Gastrocnemius medialis (tissue), 4 donors: ENCODE measurements around the gene SSBP3. TPM values are rescaled to one million over a fixed set of nuclear protein-coding genes. Genes with fewer than 3 reads are reported as not detected.

ENCODE experiments used
- ATAC-seq, 2 donors: fragments of 150-250 bp; one replicate each; pipeline ENCODE4 v1.9.1; 2016
- DNase-seq, 2 donors: peaks; one replicate each; pipeline ENCODE4 v3.0.0-alpha.2; 2019
- H3K27ac ChIP-seq, 4 donors: fragments of 200-600 bp; sonication (generic); 1 replicate in 1 of 4; 2 replicates in 3 of 4; pipeline ENCODE4 v1.5.1; 2016 to 2018; ENCODE audit warnings: mild to moderate bottlenecking in 2 of 4, moderate library complexity in 1 of 4
- H3K27me3 ChIP-seq, 3 donors: fragments of 200-600 bp; sonication (generic) in 2 of 3; 1 replicate in 1 of 3; 2 replicates in 2 of 3; pipeline versions ENCODE4 v1.5.1 to v1.6.0; 2016 to 2019; ENCODE audit warnings: mild to moderate bottlenecking in 1 of 3, moderate library complexity in 1 of 3
- H3K36me3 ChIP-seq, 2 donors: fragments of 200-600 bp; sonication (generic) in 1 of 2; one replicate each; pipeline ENCODE4 v1.5.1; 2017 to 2018
- H3K4me1 ChIP-seq, 2 donors: fragments of 200-600 bp; sonication (generic) in 1 of 2; one replicate each; pipeline ENCODE4 v1.5.1; 2016 to 2017; ENCODE audit warnings: mild to moderate bottlenecking in 2 of 2
- H3K4me3 ChIP-seq, 4 donors: fragments of 200-600 bp; sonication (generic) in 3 of 4; 1 replicate in 1 of 4; 2 replicates in 3 of 4; pipeline ENCODE4 v1.5.1; 2016 to 2019; ENCODE audit warnings: mild to moderate bottlenecking in 2 of 4
- H3K9me3 ChIP-seq, 3 donors: fragments of 200-600 bp; sonication (generic) in 2 of 3; 1 replicate in 1 of 3; 2 replicates in 2 of 3; pipeline ENCODE4 v1.5.1; 2016 to 2019
- CTCF ChIP-seq, 5 experiments: fragments of 450-650 bp in 3 of 5; fragments of 200-600 bp in 2 of 5; sonication (generic) in 2 of 5; IDR thresholded peaks in 4 of 5; conservative IDR thresholded peaks in 1 of 5; 1 replicate in 4 of 5; 2 replicates in 1 of 5; pipeline ENCODE4 v1.5.1; 2016 to 2019; ENCODE audit warnings: antibody characterized with exemption in 5 of 5, mild to moderate bottlenecking in 3 of 5, moderate library complexity in 3 of 5
- POLR2A ChIP-seq, 2 donors: fragments of 450-650 bp; IDR thresholded peaks; one replicate each; pipeline ENCODE4 v1.6.1; 2017; ENCODE audit warnings: antibody characterized with exemption in 2 of 2, mild to moderate bottlenecking in 2 of 2, moderate library complexity in 2 of 2
- in situ Hi-C, 4 donors: fragments of 200-750 bp; cut with MboI; loops; one replicate each; pipeline versions ENCODE4 v1.15.0 to v1.8.0; 2017; ENCODE audit warnings: low sequenced_read_pairs in 4 of 4
- intact Hi-C: fragments of 100-400 bp; cut with DNase I; formaldehyde crosslinking; loops from one replicate; pipeline ENCODE4 v1.15.1; 2023; ENCODE audit warnings: low total_unique reads
- total RNA-seq, 4 donors: library from RNA; depleted of rRNA; stranded (reverse); fragments of >200 nt; gene quantifications; one replicate each; pipeline versions ENCODE4 v1.1.0 to v1.2.3, GENCODE V29; 2016

SSBP3 gene
- total RNA-seq, 4 donors from 2014 or later = 3.6 to 21.0 (median 14.9) TPM

DNA sequence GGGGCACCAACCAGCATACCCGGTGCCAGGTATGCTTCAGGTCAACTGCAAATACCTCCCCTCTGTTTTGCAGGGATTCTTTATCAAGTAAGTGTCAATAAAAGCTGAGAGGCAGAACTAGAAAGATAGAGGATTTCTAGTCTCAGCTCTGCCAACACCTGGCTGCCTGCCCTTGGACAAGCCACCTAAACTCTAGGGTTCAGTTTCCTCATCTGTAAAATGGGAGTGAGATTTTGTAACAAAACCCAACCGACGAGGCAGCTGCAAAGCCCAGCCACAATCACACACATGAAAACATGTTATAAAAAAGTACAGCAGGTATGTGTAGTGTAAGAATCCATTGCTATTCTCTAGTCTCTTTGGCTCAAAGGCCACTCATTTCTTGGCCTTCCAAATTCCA, 8.2 kb downstream of the SSBP3 start:
- intact Hi-C loops = no loop called here
- Histone ChIP-seq H3K4me3 (no peak overlapping the region), H3K27ac (peak overlapping the region; percentile 79 to 89 (median 84)), H3K36me3 (peaks cover 0 to 18% of the 10 kb centered on the region in 2 donors), H3K9me3 (no peaks in the 10 kb centered on the region), H3K27me3 (no peaks in the 10 kb centered on the region), H3K4me1 (peaks cover 88 to 92% of the 10 kb centered on the region in 2 donors)
- TF ChIP-seq POLR2A (IDR thresholded peaks at IDR 0.05) (no peak), CTCF (IDR thresholded peaks at IDR 0.05 in 4 of 5, conservative IDR thresholded peaks at IDR 0.05 in 1 of 5) (no peak)
- no peak for ATAC-seq
- no peak for DNase-seq
- in situ Hi-C loops = loop anchor here in 1 of 4 donors (10.0 kb wide), 1 partner anchor 123 kb away; no protein-coding TSS in a partner anchor

DNA sequence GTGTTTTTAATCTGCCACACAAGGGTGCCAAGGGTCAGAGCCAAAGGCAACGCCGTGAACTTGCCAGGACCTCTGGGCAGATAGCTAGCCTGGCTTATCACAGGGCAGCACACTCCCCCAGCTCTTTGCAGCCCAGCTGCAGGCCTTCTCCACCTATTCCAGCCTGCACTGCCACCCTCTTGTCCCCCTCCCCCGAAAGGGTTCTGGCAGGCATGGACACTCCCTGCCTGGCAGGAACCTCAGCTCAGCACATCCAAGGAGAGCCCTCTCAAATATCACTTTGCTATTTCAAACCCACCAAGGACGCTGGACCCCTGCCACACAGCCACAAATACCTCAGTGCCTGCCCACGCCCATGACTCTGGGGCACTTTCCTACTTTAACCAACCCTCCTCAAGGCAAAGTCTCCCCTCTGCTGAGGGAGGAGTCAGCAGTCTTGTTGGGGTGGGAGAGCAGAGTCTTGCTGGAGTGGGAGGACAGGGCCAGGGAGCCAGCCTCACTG, 9.1 kb downstream of the SSBP3 start:
- Histone ChIP-seq H3K4me3 (peak overlapping the region in 1 of 4 donors; percentile 6), H3K9me3 (no peaks in the 10 kb centered on the region), H3K27me3 (no peaks in the 10 kb centered on the region), H3K36me3 (peaks cover 0 to 18% of the 10 kb centered on the region in 2 donors), H3K4me1 (peaks cover 88 to 92% of the 10 kb centered on the region in 2 donors), H3K27ac (peak overlapping the region; percentile 79 to 89 (median 84))
- intact Hi-C loops (no loop called here), in situ Hi-C loops (loop anchor here in 1 of 4 donors (10.0 kb wide), 1 partner anchor 122 kb away; no protein-coding TSS in a partner anchor)
- DNase-seq (peak; percentile 44 to 89), ATAC-seq (peak; percentile 27 to 81)
- TF ChIP-seq POLR2A (IDR thresholded peaks at IDR 0.05) (no peak), CTCF (IDR thresholded peaks at IDR 0.05 in 4 of 5, conservative IDR thresholded peaks at IDR 0.05 in 1 of 5) (no peak)

- intact Hi-C loops = no loop called here
- DNase-seq (no peak), ATAC-seq (peak in 1 of 2 donors; percentile 38)
- H3K9me3 ChIP-seq = no peaks in the 10 kb centered on the region
- H3K27me3 ChIP-seq = no peaks in the 10 kb centered on the region
- H3K36me3 ChIP-seq = peaks cover 0 to 18% of the 10 kb centered on the region in 2 donors
- in situ Hi-C loops = loop anchor here in 1 of 4 donors (10.0 kb wide), 1 partner anchor 122 kb away; no protein-coding TSS in a partner anchor
- peaks cover 89 to 92% of the 10 kb centered on the region in 2 donors for H3K4me1 ChIP-seq
- peak overlapping the region; percentile 79 to 89 (median 84) for H3K27ac ChIP-seq
- no peak for TF ChIP-seq CTCF (IDR thresholded peaks at IDR 0.05 in 4 of 5, conservative IDR thresholded peaks at IDR 0.05 in 1 of 5)
- TF ChIP-seq POLR2A (IDR thresholded peaks at IDR 0.05) = no peak
- H3K4me3 ChIP-seq = peak overlapping the region in 2 of 4 donors; percentile 2 to 6
These were observed 9.8 kb downstream of the SSBP3 start for GRCh38 chr1:54396261-54396933.

DNA sequence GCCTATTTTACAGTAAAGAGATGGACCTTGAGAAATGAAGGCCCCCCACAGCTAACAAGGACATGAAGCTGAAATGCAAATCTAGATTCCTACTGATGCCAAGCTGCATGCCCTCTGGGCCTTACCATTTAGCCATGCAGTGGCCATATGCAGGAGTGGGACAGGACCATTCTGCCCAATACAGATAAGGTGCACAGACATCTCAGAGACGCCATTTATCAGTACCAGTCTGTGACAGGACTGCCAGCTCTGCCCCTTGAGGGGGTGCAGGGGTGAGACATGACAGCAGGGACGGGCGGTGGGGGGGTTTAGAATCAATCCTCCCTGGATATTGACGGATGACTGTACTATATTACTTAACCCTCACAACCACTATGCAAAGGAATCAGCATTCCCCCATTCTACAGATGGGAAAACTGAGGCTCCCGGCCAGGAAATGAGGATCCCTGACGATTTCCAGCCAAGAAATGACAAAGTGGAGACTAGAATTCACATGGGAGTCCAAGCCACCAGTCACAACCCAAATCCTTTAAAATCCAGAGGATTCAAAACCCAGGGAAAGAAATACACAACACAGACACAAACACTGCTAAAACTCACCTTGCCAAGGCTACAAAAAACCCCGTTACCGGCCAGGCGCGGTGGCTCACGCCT, 10.8 kb downstream of the SSBP3 start:
- no peak for ATAC-seq
- Histone ChIP-seq H3K27me3 (no peaks in the 10 kb centered on the region), H3K36me3 (peaks cover 0 to 17% of the 10 kb centered on the region in 2 donors), H3K4me3 (no peak overlapping the region), H3K9me3 (no peaks in the 10 kb centered on the region), H3K27ac (peak overlapping the region; percentile 79 to 89 (median 84)), H3K4me1 (peaks cover 89 to 91% of the 10 kb centered on the region in 2 donors)
- TF ChIP-seq CTCF (IDR thresholded peaks at IDR 0.05 in 4 of 5, conservative IDR thresholded peaks at IDR 0.05 in 1 of 5) = no peak
- TF ChIP-seq POLR2A (IDR thresholded peaks at IDR 0.05) = no peak
- intact Hi-C loops (no loop called here), in situ Hi-C loops (loop anchor here in 1 of 4 donors (10.0 kb wide), 1 partner anchor 121 kb away; no protein-coding TSS in a partner anchor)
- DNase-seq = no peak
